Activated CD4-positive, alpha-beta T cell treated with anti-CD3 and anti-CD28 coated beads for 36 hours (primary cell): Measurements from ENCODE around the gene DNAAF9. TPM values are rescaled to one million over a fixed set of nuclear protein-coding genes. Genes with fewer than 3 reads are reported as not detected.
"Not testable (repeated sequence)": the region's sequence is repeated elsewhere in the genome, so short reads cannot be mapped to it uniquely, and the experiment has no call there.

ENCODE experiments used
- ATAC-seq: fragments of 200-7000 bp; cut with Tn5 transposase; one replicate; pipeline ENCODE4 v1.10.0; 2021; ENCODE audit warnings: mild to moderate bottlenecking, moderate library complexity
- CTCF ChIA-PET: fragments of 350-600 bp; sonication (Branson Sonifier 250); formaldehyde crosslinking; loops from one replicate; lab custom pipeline; 2021; ENCODE audit warnings: antibody characterized with exemption; lab: Charles Lee
- POLR2A ChIA-PET: fragments of 350-600 bp; sonication (Branson Sonifier 250); formaldehyde crosslinking; loops from one replicate; lab custom pipeline; 2021; ENCODE audit warnings: antibody characterized with exemption, inconsistent platforms; lab: Charles Lee
- DNase-seq: peaks from one replicate; pipeline ENCODE4 v3.0.0-alpha.2; 2020
- H3K27ac Mint-ChIP-seq: one replicate; pipeline ENCODE4 v1.8.0; 2021; ENCODE audit warnings: mixed read lengths
- H3K27me3 Mint-ChIP-seq: one replicate; pipeline ENCODE4 v1.8.0; 2021; ENCODE audit warnings: mixed read lengths
- H3K36me3 Mint-ChIP-seq: one replicate; pipeline ENCODE4 v1.8.0; 2021; ENCODE audit warnings: low read depth, mixed read lengths
- H3K4me1 Mint-ChIP-seq: one replicate; pipeline ENCODE4 v1.8.0; 2021; ENCODE audit warnings: mixed read lengths
- H3K4me3 Mint-ChIP-seq: one replicate; pipeline ENCODE4 v1.8.0; 2021; ENCODE audit warnings: mild to moderate bottlenecking, moderate library complexity, mixed read lengths
- H3K9me3 Mint-ChIP-seq: one replicate; pipeline ENCODE4 v1.8.0; 2021; ENCODE audit warnings: low read depth, mixed read lengths
- intact Hi-C, 2 experiments: fragments of 100-400 bp; cut with DNase I in 1 of 2; cut with micrococcal nuclease in 1 of 2; formaldehyde crosslinking; loops; one replicate each; pipeline versions ENCODE4 v1.14.2 to v1.15.1; 2022 to 2024; cut with DNase I, micrococcal nuclease
- total RNA-seq, 2 experiments: library from RNA; stranded (reverse); gene quantifications; one replicate each; pipeline ENCODE4 v1.2.3, GENCODE V29; 2021

The DNAAF9 gene
- total RNA-seq, 2 experiments from 2014 or later, result 1.3 to 1.8 TPM

- ChIA-PET CTCF (no interaction called here), POLR2A (no interaction called here)
- Mint-ChIP-seq H3K4me1 (no peaks in the 10 kb centered on the region), H3K27me3 (peaks cover 13% of the 10 kb centered on the region), H3K36me3 (no peaks in the 10 kb centered on the region), H3K4me3 (no peak overlapping the region), H3K9me3 (no peaks in the 10 kb centered on the region), H3K27ac (no peak overlapping the region)
- intact Hi-C loops, result no loop called here
- no peak for DNase-seq
- no peak for ATAC-seq
Measured at GRCh38 chr20:3432844-3433243, 25.4 kb upstream of the DNAAF9 start.

- Mint-ChIP-seq H3K27me3 (peaks cover 13% of the 10 kb centered on the region), H3K4me1 (no peaks in the 10 kb centered on the region)
- no peak for ATAC-seq
Measured at GRCh38 chr20:3431109-3431508, 23.6 kb upstream of the DNAAF9 start.

GRCh38 chr20:3430376-3431069 is 23.1 kb upstream of the DNAAF9 start:
- POLR2A ChIA-PET, result no interaction called here
- no peak overlapping the region for H3K4me3 Mint-ChIP-seq
- intact Hi-C loops, result no loop called here
- DNase-seq, result no peak
- H3K9me3 Mint-ChIP-seq, result no peaks in the 10 kb centered on the region
- H3K27me3 Mint-ChIP-seq, result peaks cover 13% of the 10 kb centered on the region
- no peaks in the 10 kb centered on the region for H3K4me1 Mint-ChIP-seq
- no peak for ATAC-seq
- H3K27ac Mint-ChIP-seq, result no peak overlapping the region
- CTCF ChIA-PET, result interaction anchor here (0.8 kb wide), 1 partner anchor 1467 kb away, joined by 4 read pairs; no protein-coding TSS in a partner anchor
- no peaks in the 10 kb centered on the region for H3K36me3 Mint-ChIP-seq

More at GRCh38 chr20:3431109-3431508, 23.6 kb upstream of the DNAAF9 start:
- POLR2A ChIA-PET, result no interaction called here
- Mint-ChIP-seq H3K36me3 (no peaks in the 10 kb centered on the region), H3K9me3 (no peaks in the 10 kb centered on the region), H3K4me3 (no peak overlapping the region), H3K27ac (no peak overlapping the region)
- DNase-seq, result no peak
- intact Hi-C loops, result no loop called here
- CTCF ChIA-PET, result interaction anchor here (0.8 kb wide), 1 partner anchor 1467 kb away, joined by 4 read pairs; no protein-coding TSS in a partner anchor

GRCh38 chr20:3426766-3427165 is 19.3 kb upstream of the DNAAF9 start:
- CTCF ChIA-PET, result interaction anchor here (0.6 kb wide), 1 partner anchor 8 kb away, joined by 3 read pairs; no protein-coding TSS in a partner anchor
- not testable (repeated sequence) for H3K4me3 Mint-ChIP-seq

GRCh38 chr20:3423126-3423525 is 15.7 kb upstream of the DNAAF9 start:
- Mint-ChIP-seq H3K9me3 (no peaks in the 10 kb centered on the region), H3K4me1 (peaks cover 8% of the 10 kb centered on the region), H3K4me3 (no peak overlapping the region), H3K27me3 (no peaks in the 10 kb centered on the region), H3K36me3 (no peaks in the 10 kb centered on the region), H3K27ac (no peak overlapping the region)
- intact Hi-C loops, result no loop called here
- POLR2A ChIA-PET, result no interaction called here
- CTCF ChIA-PET, result interaction anchor here (1.7 kb wide), 1 partner anchor 17 kb away, joined by 5 read pairs; no protein-coding TSS in a partner anchor
- DNase-seq (no peak), ATAC-seq (no peak)

More at GRCh38 chr20:3426766-3427165, 19.3 kb upstream of the DNAAF9 start:
- DNase-seq, ATAC-seq, intact Hi-C loops, POLR2A ChIA-PET, H3K9me3 Mint-ChIP-seq, H3K4me1 Mint-ChIP-seq, H3K27ac Mint-ChIP-seq, H3K36me3 Mint-ChIP-seq: not testable (repeated sequence)
- peaks cover 13% of the 10 kb centered on the region for H3K27me3 Mint-ChIP-seq

GRCh38 chr20:3421985-3422384 is 14.5 kb upstream of the DNAAF9 start:
- ChIA-PET POLR2A (no interaction called here), CTCF (interaction anchor here (1.7 kb wide), 1 partner anchor 15 kb away, joined by 5 read pairs; no protein-coding TSS in a partner anchor)
- Mint-ChIP-seq H3K4me1 (peaks cover 8% of the 10 kb centered on the region), H3K4me3 (no peak overlapping the region), H3K36me3 (no peaks in the 10 kb centered on the region), H3K27ac (no peak overlapping the region), H3K27me3 (no peaks in the 10 kb centered on the region), H3K9me3 (no peaks in the 10 kb centered on the region)
- intact Hi-C loops, result no loop called here
- no peak for DNase-seq
- no peak for ATAC-seq

- POLR2A ChIA-PET, result interaction anchor here (0.6 to 0.7 kb wide), 2 partner anchors 22 to 34 kb away, joined by 4 to 5 read pairs; no protein-coding TSS in a partner anchor
Measured at GRCh38 chr20:3420211-3420707, 12.8 kb upstream of the DNAAF9 start.

GRCh38 chr20:3418161-3418560 is 10.7 kb upstream of the DNAAF9 start:
- H3K4me3 Mint-ChIP-seq, ATAC-seq, H3K36me3 Mint-ChIP-seq, H3K27me3 Mint-ChIP-seq, intact Hi-C loops, H3K4me1 Mint-ChIP-seq, H3K9me3 Mint-ChIP-seq, POLR2A ChIA-PET, H3K27ac Mint-ChIP-seq, DNase-seq: not testable (repeated sequence)
- CTCF ChIA-PET, result interaction anchor here (0.6 to 1.0 kb wide), 2 partner anchors 8 to 9 kb away, joined by 3 read pairs; no protein-coding TSS in a partner anchor

More at GRCh38 chr20:3420211-3420707, 12.8 kb upstream of the DNAAF9 start:
- Mint-ChIP-seq H3K9me3 (no peaks in the 10 kb centered on the region), H3K4me1 (peaks cover 8% of the 10 kb centered on the region), H3K27ac (peak overlapping the region; percentile 32), H3K4me3 (no peak overlapping the region), H3K36me3 (no peaks in the 10 kb centered on the region), H3K27me3 (no peaks in the 10 kb centered on the region)
- DNase-seq (peak; percentile 78), ATAC-seq (peak; percentile 100)
- intact Hi-C loops, result loop anchor here (1.0 kb wide), 2 partner anchors 12 to 36 kb away; no protein-coding TSS in a partner anchor
- CTCF ChIA-PET, result interaction anchor here (0.6 to 2.5 kb wide), 2 partner anchors 11 to 198 kb away, joined by 3 to 8 read pairs; no protein-coding TSS in a partner anchor

- no peak overlapping the region for H3K4me3 Mint-ChIP-seq
- H3K4me1 Mint-ChIP-seq, result no peaks in the 10 kb centered on the region
- DNase-seq (no peak), ATAC-seq (no peak)
- POLR2A ChIA-PET, result no interaction called here
- H3K9me3 Mint-ChIP-seq, result no peaks in the 10 kb centered on the region
- CTCF ChIA-PET, result no interaction called here
- no peak overlapping the region for H3K27ac Mint-ChIP-seq
- no peaks in the 10 kb centered on the region for H3K27me3 Mint-ChIP-seq
- intact Hi-C loops, result no loop called here
- no peaks in the 10 kb centered on the region for H3K36me3 Mint-ChIP-seq
Measured at GRCh38 chr20:3414122-3414521, 6.7 kb upstream of the DNAAF9 start.

- ChIA-PET POLR2A (no interaction called here), CTCF (no interaction called here)
- Mint-ChIP-seq H3K27ac (no peak overlapping the region), H3K27me3 (no peaks in the 10 kb centered on the region), H3K9me3 (no peaks in the 10 kb centered on the region), H3K36me3 (no peaks in the 10 kb centered on the region), H3K4me3 (no peak overlapping the region), H3K4me1 (peaks cover 6% of the 10 kb centered on the region)
- ATAC-seq (no peak), DNase-seq (no peak)
- intact Hi-C loops, result no loop called here
Measured at GRCh38 chr20:3413393-3413889, 6.0 kb upstream of the DNAAF9 start.

GRCh38 chr20:3412600-3413392 is 5.3 kb upstream of the DNAAF9 start:
- H3K9me3 Mint-ChIP-seq, result no peaks in the 10 kb centered on the region
- ChIA-PET POLR2A (no interaction called here), CTCF (no interaction called here)
- H3K27ac Mint-ChIP-seq, result no peak overlapping the region
- DNase-seq, result no peak
- no peaks in the 10 kb centered on the region for H3K36me3 Mint-ChIP-seq
- no peak for ATAC-seq
- H3K4me3 Mint-ChIP-seq, result no peak overlapping the region
- peaks cover 11% of the 10 kb centered on the region for H3K4me1 Mint-ChIP-seq
- no peaks in the 10 kb centered on the region for H3K27me3 Mint-ChIP-seq
- intact Hi-C loops, result no loop called here
